NT2/D1 (cell line): Measurements from ENCODE around the gene SLC6A7.

Experiments
- YY1 ChIP-seq: IDR thresholded peaks from 2 replicates; pipeline ENCODE4 v1.6.1; 2011; ENCODE audit not compliant: insufficient read length, insufficient read depth
- ZNF274 ChIP-seq: IDR thresholded peaks from 2 replicates; pipeline ENCODE4 v1.6.1; 2011; ENCODE audit warnings: mild to moderate bottlenecking, low read depth, low read length

GRCh38 chr5:150166037-150166649 is 23.7 kb upstream of the SLC6A7 start:
- TF ChIP-seq YY1 (no peak), ZNF274 (no peak)
